ENCODE measurements around the gene C1QTNF12.

C1QTNF12 gene

GRCh38 chr1:1246577-1247340, at the start of gene C1QTNF12:
TSS of gene C1QTNF12 (minus strand) at chr1:1246722. CDS start at chr1:1246690, 32 bp downstream.
- H3K27ac Mint-ChIP-seq, result no peak within 1 kb of the TSS
- H3K27me3 Mint-ChIP-seq, result peaks cover 33% of the 10 kb centered on the region
- H3K4me3 Mint-ChIP-seq, result no peak within 1 kb of the TSS
- no peaks in the 10 kb centered on the region for H3K9me3 Mint-ChIP-seq
- H3K4me1 Mint-ChIP-seq (ENCODE audit: low read depth), result peaks cover 7% of the 10 kb centered on the region
- peaks cover 1% of the 10 kb centered on the region for H3K36me3 Mint-ChIP-seq (ENCODE audit: low read depth)
- intact Hi-C loops (cut with micrococcal nuclease), result no loop called here

- intact Hi-C loops (cut with micrococcal nuclease), result no loop called here
- Mint-ChIP-seq H3K27ac (no peak overlapping the region), H3K36me3 (ENCODE audit: low read depth) (peaks cover 76% of the 10 kb centered on the region), H3K4me3 (no peak overlapping the region), H3K9me3 (no peaks in the 10 kb centered on the region), H3K4me1 (ENCODE audit: low read depth) (no peaks in the 10 kb centered on the region), H3K27me3 (peaks cover under 1% of the 10 kb centered on the region)
Measured at GRCh38 chr1:1295154-1295923, 48.8 kb upstream of the C1QTNF12 start.

GRCh38 chr1:1294250-1294890, 47.8 kb upstream of the C1QTNF12 start:
- no peaks in the 10 kb centered on the region for H3K4me1 Mint-ChIP-seq (ENCODE audit: low read depth)

GRCh38 chr1:1293263-1294249, 47.0 kb upstream of the C1QTNF12 start:
- Mint-ChIP-seq H3K27me3 (peaks cover 3% of the 10 kb centered on the region), H3K4me1 (ENCODE audit: low read depth) (no peaks in the 10 kb centered on the region), H3K9me3 (peaks cover 2% of the 10 kb centered on the region), H3K27ac (no peak overlapping the region), H3K36me3 (ENCODE audit: low read depth) (peaks cover 58% of the 10 kb centered on the region), H3K4me3 (no peak overlapping the region)
- intact Hi-C loops (cut with micrococcal nuclease), result no loop called here

More at GRCh38 chr1:1294250-1294890, 47.8 kb upstream of the C1QTNF12 start:
- H3K9me3 Mint-ChIP-seq, result no peaks in the 10 kb centered on the region
- H3K4me3 Mint-ChIP-seq, result no peak overlapping the region
- intact Hi-C loops (cut with micrococcal nuclease), result no loop called here
- H3K36me3 Mint-ChIP-seq (ENCODE audit: low read depth), result peaks cover 66% of the 10 kb centered on the region
- H3K27ac Mint-ChIP-seq, result no peak overlapping the region
- peaks cover 3% of the 10 kb centered on the region for H3K27me3 Mint-ChIP-seq

GRCh38 chr1:1292851-1293250, 46.3 kb upstream of the C1QTNF12 start:
- no peak overlapping the region for H3K27ac Mint-ChIP-seq
- peaks cover 51% of the 10 kb centered on the region for H3K36me3 Mint-ChIP-seq (ENCODE audit: low read depth)
- intact Hi-C loops (cut with micrococcal nuclease), result no loop called here
- peaks cover 9% of the 10 kb centered on the region for H3K9me3 Mint-ChIP-seq
- H3K27me3 Mint-ChIP-seq, result peaks cover 3% of the 10 kb centered on the region
- no peaks in the 10 kb centered on the region for H3K4me1 Mint-ChIP-seq (ENCODE audit: low read depth)
- H3K4me3 Mint-ChIP-seq, result no peak overlapping the region

- Mint-ChIP-seq H3K27me3 (peaks cover 3% of the 10 kb centered on the region), H3K36me3 (ENCODE audit: low read depth) (peaks cover 48% of the 10 kb centered on the region), H3K9me3 (peaks cover 9% of the 10 kb centered on the region), H3K4me3 (no peak overlapping the region), H3K4me1 (ENCODE audit: low read depth) (no peaks in the 10 kb centered on the region), H3K27ac (no peak overlapping the region)
- intact Hi-C loops (cut with micrococcal nuclease), result no loop called here
Measured at GRCh38 chr1:1292442-1292779, 45.9 kb upstream of the C1QTNF12 start.

- H3K4me3 Mint-ChIP-seq, result no peak overlapping the region
- intact Hi-C loops (cut with micrococcal nuclease), result no loop called here
- H3K27me3 Mint-ChIP-seq, result peaks cover 3% of the 10 kb centered on the region
- no peak overlapping the region for H3K27ac Mint-ChIP-seq
- H3K9me3 Mint-ChIP-seq, result peaks cover 9% of the 10 kb centered on the region
- H3K36me3 Mint-ChIP-seq (ENCODE audit: low read depth), result peaks cover 46% of the 10 kb centered on the region
- H3K4me1 Mint-ChIP-seq (ENCODE audit: low read depth), result no peaks in the 10 kb centered on the region
Measured at GRCh38 chr1:1291548-1292441, 45.3 kb upstream of the C1QTNF12 start.

GRCh38 chr1:1291023-1291528, 44.6 kb upstream of the C1QTNF12 start:
- no peaks in the 10 kb centered on the region for H3K4me1 Mint-ChIP-seq (ENCODE audit: low read depth)

GRCh38 chr1:1290238-1290731, 43.8 kb upstream of the C1QTNF12 start:
- intact Hi-C loops (cut with micrococcal nuclease), result no loop called here
- Mint-ChIP-seq H3K27ac (no peak overlapping the region), H3K27me3 (peaks cover 3% of the 10 kb centered on the region), H3K36me3 (ENCODE audit: low read depth) (peaks cover 31% of the 10 kb centered on the region), H3K9me3 (peaks cover 9% of the 10 kb centered on the region), H3K4me3 (no peak overlapping the region), H3K4me1 (ENCODE audit: low read depth) (no peaks in the 10 kb centered on the region)

More at GRCh38 chr1:1291023-1291528, 44.6 kb upstream of the C1QTNF12 start:
- Mint-ChIP-seq H3K9me3 (peaks cover 9% of the 10 kb centered on the region), H3K36me3 (ENCODE audit: low read depth) (peaks cover 38% of the 10 kb centered on the region), H3K27ac (no peak overlapping the region), H3K4me3 (no peak overlapping the region), H3K27me3 (peaks cover 3% of the 10 kb centered on the region)
- intact Hi-C loops (cut with micrococcal nuclease), result no loop called here

- H3K27ac Mint-ChIP-seq, result no peak overlapping the region
- H3K9me3 Mint-ChIP-seq, result peaks cover 9% of the 10 kb centered on the region
- intact Hi-C loops (cut with micrococcal nuclease), result no loop called here
Measured at GRCh38 chr1:1287288-1288110, 41.0 kb upstream of the C1QTNF12 start.

GRCh38 chr1:1286313-1287261, 40.1 kb upstream of the C1QTNF12 start:
- intact Hi-C loops (cut with micrococcal nuclease), result no loop called here
- Mint-ChIP-seq H3K9me3 (peaks cover 9% of the 10 kb centered on the region), H3K4me3 (no peak overlapping the region), H3K4me1 (ENCODE audit: low read depth) (peaks cover 7% of the 10 kb centered on the region), H3K27ac (no peak overlapping the region), H3K27me3 (peaks cover 6% of the 10 kb centered on the region), H3K36me3 (ENCODE audit: low read depth) (no peaks in the 10 kb centered on the region)

More at GRCh38 chr1:1287288-1288110, 41.0 kb upstream of the C1QTNF12 start:
- H3K36me3 Mint-ChIP-seq (ENCODE audit: low read depth), result peaks cover 3% of the 10 kb centered on the region
- H3K4me3 Mint-ChIP-seq, result no peak overlapping the region
- peaks cover 6% of the 10 kb centered on the region for H3K4me1 Mint-ChIP-seq (ENCODE audit: low read depth)
- H3K27me3 Mint-ChIP-seq, result peaks cover 4% of the 10 kb centered on the region
